NCI-H2196 treated with DMSO at 0.1 percent for 48 hours (cell line): ENCODE measurements around the gene YOD1.
A peak's percentile ranks its signal among the peaks of the same experiment; 100 is the strongest.
"Not testable (repeated sequence)": the region's sequence is repeated elsewhere in the genome, so short reads cannot be mapped to it uniquely, and the experiment has no call there.

Experiments used
- DNase-seq: peaks from one replicate; lab custom pipeline; 2025; ENCODE audit not compliant: unreplicated experiment; lab: John Stamatoyannopoulos, UW

The YOD1 gene

GRCh38 chr1:207050480-207051190 is 373 bp downstream of the YOD1 start:
- peak; percentile 59 for DNase-seq

- no peak for DNase-seq
Measured at GRCh38 chr1:207049974-207050391, 1.0 kb downstream of the YOD1 start.

- no peak for DNase-seq
Measured at GRCh38 chr1:207049514-207049913, 1.5 kb downstream of the YOD1 start.

- no peak for DNase-seq
Measured at GRCh38 chr1:207049054-207049453, 2.0 kb downstream of the YOD1 start.

GRCh38 chr1:207048041-207048440 is 3.0 kb downstream of the YOD1 start:
- DNase-seq: no peak

GRCh38 chr1:207047505-207047904 is 3.5 kb downstream of the YOD1 start:
- no peak for DNase-seq

- DNase-seq: no peak
Measured at GRCh38 chr1:207045453-207045852, 5.6 kb downstream of the YOD1 start.

GRCh38 chr1:207041397-207041796 is 9.6 kb downstream of the YOD1 start:
- DNase-seq: not testable (repeated sequence)

GRCh38 chr1:207040181-207040533 is 10.9 kb downstream of the YOD1 start:
- DNase-seq: no peak

GRCh38 chr1:207039380-207040180 is 11.4 kb downstream of the YOD1 start:
- no peak for DNase-seq

GRCh38 chr1:207036865-207037264 is 14.1 kb downstream of the YOD1 start:
- DNase-seq: no peak

- DNase-seq: no peak
Measured at GRCh38 chr1:207035877-207036551, 15.0 kb downstream of the YOD1 start.

GRCh38 chr1:207034998-207035397 is 16.0 kb downstream of the YOD1 start:
- no peak for DNase-seq

GRCh38 chr1:207034208-207034607 is 16.8 kb downstream of the YOD1 start:
- no peak for DNase-seq

- no peak for DNase-seq
Measured at GRCh38 chr1:207033302-207033701, 17.7 kb downstream of the YOD1 start.

- DNase-seq: peak; percentile 89
Measured at GRCh38 chr1:207032528-207033017, 18.4 kb downstream of the YOD1 start, which contains the start of gene C1orf116. C1orf116 (minus strand) TSS chr1:207032756; CDS start chr1:207027598, 5,158 bp downstream.

GRCh38 chr1:207031632-207032264 is 19.3 kb downstream of the YOD1 start:
- no peak for DNase-seq

- DNase-seq: no peak
Measured at GRCh38 chr1:207031016-207031415, 20.0 kb downstream of the YOD1 start.

- no peak for DNase-seq
Measured at GRCh38 chr1:207030522-207031009, 20.4 kb downstream of the YOD1 start.

- DNase-seq: no peak
Measured at GRCh38 chr1:207029701-207030521, 21.1 kb downstream of the YOD1 start.
